ENCODE measurements around the gene GPR84.

Gene GPR84

DNA sequence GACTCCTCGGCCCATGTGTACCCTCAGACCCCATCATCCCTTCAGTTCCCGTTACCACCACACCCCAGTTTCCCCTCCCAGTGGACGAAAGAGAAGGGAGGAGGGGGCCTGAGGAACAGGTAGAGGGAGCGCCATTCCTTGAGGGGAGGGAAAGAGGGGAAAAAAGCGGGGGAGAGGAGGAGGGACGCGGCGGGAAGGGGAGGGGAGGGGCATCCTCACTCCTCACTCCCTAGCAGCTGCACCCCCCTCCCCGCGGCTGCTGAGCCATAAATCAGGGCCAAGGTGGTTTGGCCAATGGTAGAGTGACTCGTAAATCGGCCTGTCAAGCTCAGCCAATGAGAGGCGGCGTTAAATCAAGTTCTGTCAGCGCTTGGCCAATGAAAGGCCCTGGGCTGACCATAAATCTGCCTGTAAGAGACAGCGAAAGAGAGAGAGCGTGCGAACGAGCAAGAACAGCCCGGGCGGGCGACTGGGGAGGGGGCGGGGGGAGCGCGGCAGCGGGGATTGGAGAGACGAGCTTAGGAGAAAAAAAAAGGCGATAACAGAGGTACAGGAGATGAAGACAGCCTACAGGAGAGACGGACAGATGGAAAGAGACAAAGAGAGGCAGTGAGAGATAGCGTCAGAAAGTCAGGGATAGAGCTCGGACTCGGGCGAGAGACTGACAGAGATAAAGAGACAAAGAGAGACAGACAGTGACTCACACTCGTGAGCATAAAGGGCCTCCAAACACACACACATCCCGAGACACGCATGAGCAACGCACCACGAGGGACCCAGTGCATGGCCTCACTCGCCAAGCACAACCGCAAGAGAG, 5.1 kb downstream of the GPR84 start:
- peaks cover 31% of the 10 kb centered on the region for H3K4me1 ChIP-seq (ENCODE audit: insufficient read depth, low read length)
- no peaks in the 10 kb centered on the region for H3K79me2 ChIP-seq (ENCODE audit: insufficient read depth, low read length)
- peak overlapping the region; percentile 80 for H3K9ac ChIP-seq (ENCODE audit: low read depth, low read length)
- H3K4me2 ChIP-seq (ENCODE audit: insufficient read depth, low read length), result peak overlapping the region; percentile 93
- TF ChIP-seq EZH2 (IDR thresholded peaks at IDR 0.05; ENCODE audit: borderline replicate concordance, low read depth, low read length, severe bottlenecking), result no peak
- no peak for TF ChIP-seq CTCF (IDR thresholded peaks at IDR 0.05; ENCODE audit: borderline replicate concordance, extremely low read depth, low read length, poor library complexity, severe bottlenecking)
- H4K20me1 ChIP-seq (ENCODE audit: insufficient read depth, low read length), result no peaks in the 10 kb centered on the region
- H3K9me3 ChIP-seq (ENCODE audit: insufficient read depth, low read length, severe bottlenecking), result no peaks in the 10 kb centered on the region
- ATAC-seq (ENCODE audit: insufficient read depth, low read depth) (peak; percentile 96), DNase-seq (peak; percentile 99)
- peak overlapping the region; percentile 56 to 86 for H3K4me3 ChIP-seq (ENCODE audit: low read depth in 1 of 2, low read length in 2 of 2)
- H3K27ac ChIP-seq (ENCODE audit: low read length), result peak overlapping the region; percentile 96
- H2AFZ ChIP-seq (ENCODE audit: low read depth, low read length), result peak overlapping the region; percentile 99
- no peaks in the 10 kb centered on the region for H3K36me3 ChIP-seq (ENCODE audit: insufficient read depth, low read length)
- no peaks in the 10 kb centered on the region for H3K27me3 ChIP-seq (ENCODE audit: insufficient read depth, low read length, poor library complexity)

GRCh38 chr12:54358191-54358944, 5.9 kb downstream of the GPR84 start:
- Histone ChIP-seq H3K27me3 (ENCODE audit: insufficient read depth, low read length, poor library complexity) (no peaks in the 10 kb centered on the region), H2AFZ (ENCODE audit: low read depth, low read length) (peak overlapping the region; percentile 99), H3K9ac (ENCODE audit: low read depth, low read length) (peak overlapping the region; percentile 80), H3K4me2 (ENCODE audit: insufficient read depth, low read length) (peak overlapping the region; percentile 93), H3K4me1 (ENCODE audit: insufficient read depth, low read length) (peaks cover 31% of the 10 kb centered on the region), H3K36me3 (ENCODE audit: insufficient read depth, low read length) (no peaks in the 10 kb centered on the region), H3K27ac (ENCODE audit: low read length) (peak overlapping the region; percentile 96), H3K79me2 (ENCODE audit: insufficient read depth, low read length) (no peaks in the 10 kb centered on the region), H4K20me1 (ENCODE audit: insufficient read depth, low read length) (no peaks in the 10 kb centered on the region), H3K9me3 (ENCODE audit: insufficient read depth, low read length, severe bottlenecking) (no peaks in the 10 kb centered on the region), H3K4me3 (ENCODE audit: low read depth in 1 of 2, low read length in 2 of 2) (peak overlapping the region; percentile 56 to 86)
- peak; percentile 73 for DNase-seq
- peak; percentile 44 for ATAC-seq (ENCODE audit: insufficient read depth, low read depth)
- TF ChIP-seq CTCF (IDR thresholded peaks at IDR 0.05; ENCODE audit: borderline replicate concordance, extremely low read depth, low read length, poor library complexity, severe bottlenecking) (peak; percentile 19), EZH2 (IDR thresholded peaks at IDR 0.05; ENCODE audit: borderline replicate concordance, low read depth, low read length, severe bottlenecking) (no peak)

DNA sequence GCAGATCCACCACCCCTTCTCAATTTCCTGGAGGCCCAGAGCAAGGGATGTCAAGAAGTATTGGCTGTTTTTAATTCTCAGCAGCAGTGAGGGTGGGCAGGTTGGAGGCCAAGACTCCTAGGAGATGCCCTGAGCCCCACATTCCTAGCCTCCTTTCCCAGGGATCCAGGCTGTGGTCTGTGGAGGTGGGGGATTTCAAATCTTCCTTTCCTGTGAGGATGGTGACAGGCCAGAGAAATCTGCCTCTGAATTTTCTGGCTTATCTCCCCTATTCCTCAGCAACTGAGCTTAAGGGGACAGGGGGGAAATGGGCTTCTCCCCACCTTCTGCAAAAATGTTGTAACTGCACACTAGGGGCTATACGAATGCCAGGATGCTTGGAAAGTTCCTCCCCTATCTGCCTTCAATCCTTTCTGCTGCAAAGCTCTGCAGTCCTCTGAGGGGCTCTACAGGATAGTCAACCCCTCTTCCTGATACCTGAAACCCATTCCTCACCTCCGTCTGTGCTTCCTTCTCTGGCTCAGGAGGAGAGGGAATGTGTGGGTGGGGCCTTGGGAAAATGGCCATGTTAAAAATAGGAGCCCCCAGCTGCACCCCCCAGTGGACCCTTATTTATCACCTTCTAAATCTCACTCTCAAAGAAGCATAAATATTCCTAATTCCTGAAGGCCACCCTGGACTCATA, 6.6 kb downstream of the GPR84 start:
- no peak for ATAC-seq (ENCODE audit: insufficient read depth, low read depth)
- H4K20me1 ChIP-seq (ENCODE audit: insufficient read depth, low read length), result no peaks in the 10 kb centered on the region

More for the DNA sequence above, 6.6 kb downstream of the GPR84 start:
- Histone ChIP-seq H3K9me3 (ENCODE audit: insufficient read depth, low read length, severe bottlenecking) (no peaks in the 10 kb centered on the region), H3K36me3 (ENCODE audit: insufficient read depth, low read length) (no peaks in the 10 kb centered on the region), H3K4me3 (ENCODE audit: low read depth in 1 of 2, low read length in 2 of 2) (peak overlapping the region in 1 of 2 experiments; percentile 86; a peak in 3 of 4 replicates), H3K27ac (ENCODE audit: low read length) (peak overlapping the region; percentile 96), H3K9ac (ENCODE audit: low read depth, low read length) (peak overlapping the region; percentile 80), H2AFZ (ENCODE audit: low read depth, low read length) (peak overlapping the region; percentile 99), H3K4me1 (ENCODE audit: insufficient read depth, low read length) (peaks cover 31% of the 10 kb centered on the region), H3K27me3 (ENCODE audit: insufficient read depth, low read length, poor library complexity) (no peaks in the 10 kb centered on the region), H3K4me2 (ENCODE audit: insufficient read depth, low read length) (peak overlapping the region; percentile 93), H3K79me2 (ENCODE audit: insufficient read depth, low read length) (no peaks in the 10 kb centered on the region)
- TF ChIP-seq CTCF (IDR thresholded peaks at IDR 0.05; ENCODE audit: borderline replicate concordance, extremely low read depth, low read length, poor library complexity, severe bottlenecking) (no peak), EZH2 (IDR thresholded peaks at IDR 0.05; ENCODE audit: borderline replicate concordance, low read depth, low read length, severe bottlenecking) (no peak)
- DNase-seq, result no peak

Measured in DND-41 (cell line).